HG03060 (cell line): Measurements from ENCODE around the gene MKI67.

Source experiments
- ATAC-seq: cut with Tn5 transposase; IDR thresholded peaks from one replicate; pipeline ENCODE4 v1.9.1; 2021; ENCODE audit warnings: low read depth, moderate number of reproducible peaks; ENCODE audit not compliant: unreplicated experiment

The MKI67 gene

GRCh38 chr10:128055061-128055868, 71.0 kb downstream of the MKI67 start:
- no peak for ATAC-seq

GRCh38 chr10:128054163-128054970, 71.9 kb downstream of the MKI67 start:
- ATAC-seq: no peak

GRCh38 chr10:128053356-128053755, 72.9 kb downstream of the MKI67 start:
- ATAC-seq: no peak

- no peak for ATAC-seq
These were observed 73.5 kb downstream of the MKI67 start for GRCh38 chr10:128052696-128053095.

GRCh38 chr10:128051548-128051947, 74.7 kb downstream of the MKI67 start:
- ATAC-seq: no peak

- no peak for ATAC-seq
These were observed 75.3 kb downstream of the MKI67 start for GRCh38 chr10:128050936-128051335.

GRCh38 chr10:128050121-128050516, 76.1 kb downstream of the MKI67 start:
- no peak for ATAC-seq

- no peak for ATAC-seq
These were observed 76.8 kb downstream of the MKI67 start for GRCh38 chr10:128049226-128050120.

GRCh38 chr10:128048819-128049210, 77.4 kb downstream of the MKI67 start:
- ATAC-seq: no peak

- no peak for ATAC-seq
These were observed 78.0 kb downstream of the MKI67 start for GRCh38 chr10:128047991-128048818.

- peak; percentile 99 for ATAC-seq
These were observed 78.9 kb downstream of the MKI67 start for GRCh38 chr10:128047351-128047750.

GRCh38 chr10:128046953-128047290, 79.3 kb downstream of the MKI67 start:
- ATAC-seq: no peak
